Kidney (tissue), 14 donors: Measurements from ENCODE around the gene RBM44. TPM values are rescaled to one million over a fixed set of nuclear protein-coding genes. Genes with fewer than 3 reads are reported as not detected.

ENCODE experiments used
- DNase-seq, 5 donors: peaks; one replicate each; pipeline ENCODE4 v3.0.0-alpha.2; 2013 to 2020
- FAIRE-seq: peaks from 2 replicates; lab custom pipeline; 2012; peaks lifted over from hg19 to GRCh38; lab: Jason Lieb, UNC
- H3K27ac ChIP-seq, 2 donors: one replicate each; pipeline ENCODE4 v1.7.0; 2013; ENCODE audit warnings: low read depth in 2 of 2, low read length in 2 of 2, inconsistent platforms in 1 of 2
- H3K27me3 ChIP-seq: one replicate; pipeline ENCODE4 v1.7.1; 2013; ENCODE audit warnings: low read length, inconsistent platforms; ENCODE audit not compliant: control insufficient read depth, insufficient read depth
- H3K36me3 ChIP-seq, 3 donors: one replicate each; pipeline versions ENCODE4 v1.7.0 to v1.7.1; 2013; ENCODE audit warnings: low read length in 3 of 3, control low read depth in 1 of 3, inconsistent platforms in 1 of 3; ENCODE audit not compliant: insufficient read depth in 3 of 3, control insufficient read depth in 2 of 3
- H3K4me1 ChIP-seq, 3 donors: one replicate each; pipeline versions ENCODE4 v1.7.0 to v1.7.1; 2013; ENCODE audit warnings: low read length in 3 of 3, inconsistent platforms in 1 of 3, low read depth in 1 of 3; ENCODE audit not compliant: control insufficient read depth in 2 of 3, insufficient read depth in 2 of 3
- H3K4me3 ChIP-seq, 3 donors: one replicate each; pipeline versions ENCODE4 v1.7.0 to v1.8.1; 2013; ENCODE audit warnings: low read length in 3 of 3, control low read depth in 1 of 3, inconsistent platforms in 1 of 3
- H3K9ac ChIP-seq, 3 donors: one replicate each; pipeline versions ENCODE4 v1.7.0 to v1.7.1; 2013; ENCODE audit warnings: low read length in 3 of 3, control low read depth in 1 of 3, inconsistent platforms in 1 of 3
- H3K9me3 ChIP-seq, 3 donors: one replicate each; pipeline versions ENCODE4 v1.7.0 to v1.7.1; 2013; ENCODE audit warnings: low read length in 3 of 3, control low read depth in 1 of 3, inconsistent platforms in 1 of 3; ENCODE audit not compliant: control insufficient read depth in 2 of 3, insufficient read depth in 1 of 3
- intact Hi-C: fragments of 100-400 bp; cut with DNase I; formaldehyde crosslinking; loops from one replicate; pipeline ENCODE4 v1.11.1; 2022
- polyA plus RNA-seq: library from polyadenylated mRNA; stranded (reverse); fragments of 350-450 nt; fragmentation: Illumina TruSeq; extraction: RNeasy Lipid Tissue Mini Kit (QIAGEN cat#74804); gene quantifications from one replicate; pipeline ENCODE4 v1.2.3, GENCODE V29; 2014; ENCODE audit warnings: low read depth, low replicate concordance; ENCODE audit not compliant: insufficient read depth
- total RNA-seq: library from RNA; stranded (reverse); fragmentation: NEBNext Ultra II Directional; extraction: Animal tissue kit (Norgen Biotek cat#: 25700); gene quantifications from one replicate; pipeline ENCODE4 v1.2.1, GENCODE V29; 2021
- TF ChIP-seq, protein P1 (sequence below): IDR thresholded peaks from 3 replicates; pipeline ENCODE4 v1.5.1; 2012; ENCODE audit warnings: mild to moderate bottlenecking, moderate library complexity, borderline replicate concordance; ENCODE audit not compliant: insufficient read depth; ENCODE audit errors: extremely low read depth
- donor health status: control.
- donor health status: control.
- donor health status: control.
- donor health status: control.
- donor health status: control.
- donor health status: DM: yes; HTN: yes; CAD: no.
- donor health status: Normal renal cell carcinoma (clear cell type).

RBM44 gene
- total and polyA plus RNA-seq, 2 donors from 2014 or later, result 0.72 TPM; not detected in 1

DNA sequence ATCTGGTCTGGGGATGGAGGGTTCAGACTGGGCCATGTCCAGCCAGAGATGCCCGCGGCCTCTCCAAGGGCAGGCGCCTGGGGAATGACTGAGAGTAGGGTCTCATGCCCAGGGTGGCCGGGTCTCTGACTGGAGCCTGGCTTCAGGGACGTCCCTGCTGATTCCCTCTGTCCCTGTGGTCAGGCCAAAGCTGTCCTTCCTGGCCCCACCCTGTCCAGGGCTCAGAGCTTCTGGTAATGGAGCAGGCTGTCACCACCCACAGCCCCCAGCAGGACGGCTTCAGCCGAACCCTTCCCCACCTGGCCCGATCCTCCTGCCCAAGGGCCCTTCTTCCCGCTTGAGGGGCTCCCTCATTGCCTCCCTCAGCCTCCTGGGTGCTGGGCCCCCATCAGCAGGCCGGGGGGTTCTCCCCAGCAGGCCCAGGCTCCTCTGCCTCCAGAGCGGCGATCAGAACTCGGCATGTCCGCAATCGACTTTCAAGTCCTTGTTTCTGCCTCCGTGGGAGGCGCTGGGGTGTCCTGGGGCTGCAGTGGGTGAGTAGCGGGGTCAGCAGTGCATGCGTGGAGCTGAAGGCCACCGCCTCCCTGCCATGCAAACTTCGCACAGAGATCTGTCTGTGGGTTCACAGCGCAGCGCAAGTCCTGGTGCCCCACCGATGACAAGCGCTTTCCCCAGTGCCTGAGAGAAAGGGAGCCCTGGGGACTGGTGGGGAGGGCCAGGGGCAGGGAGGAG lies 79.2 kb downstream of the RBM44 start:
- TF ChIP-seq, protein P1, sequence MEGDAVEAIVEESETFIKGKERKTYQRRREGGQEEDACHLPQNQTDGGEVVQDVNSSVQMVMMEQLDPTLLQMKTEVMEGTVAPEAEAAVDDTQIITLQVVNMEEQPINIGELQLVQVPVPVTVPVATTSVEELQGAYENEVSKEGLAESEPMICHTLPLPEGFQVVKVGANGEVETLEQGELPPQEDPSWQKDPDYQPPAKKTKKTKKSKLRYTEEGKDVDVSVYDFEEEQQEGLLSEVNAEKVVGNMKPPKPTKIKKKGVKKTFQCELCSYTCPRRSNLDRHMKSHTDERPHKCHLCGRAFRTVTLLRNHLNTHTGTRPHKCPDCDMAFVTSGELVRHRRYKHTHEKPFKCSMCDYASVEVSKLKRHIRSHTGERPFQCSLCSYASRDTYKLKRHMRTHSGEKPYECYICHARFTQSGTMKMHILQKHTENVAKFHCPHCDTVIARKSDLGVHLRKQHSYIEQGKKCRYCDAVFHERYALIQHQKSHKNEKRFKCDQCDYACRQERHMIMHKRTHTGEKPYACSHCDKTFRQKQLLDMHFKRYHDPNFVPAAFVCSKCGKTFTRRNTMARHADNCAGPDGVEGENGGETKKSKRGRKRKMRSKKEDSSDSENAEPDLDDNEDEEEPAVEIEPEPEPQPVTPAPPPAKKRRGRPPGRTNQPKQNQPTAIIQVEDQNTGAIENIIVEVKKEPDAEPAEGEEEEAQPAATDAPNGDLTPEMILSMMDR, result no peak
- Histone ChIP-seq H3K9ac (no peak overlapping the region), H3K27me3 (no peaks in the 10 kb centered on the region), H3K4me1 (no peaks in the 10 kb centered on the region), H3K27ac (no peak overlapping the region), H3K4me3 (no peak overlapping the region), H3K9me3 (no peaks in the 10 kb centered on the region), H3K36me3 (no peaks in the 10 kb centered on the region)
- intact Hi-C loops, result no loop called here
- DNase-seq (peak in 1 of 5 donors; percentile 42), FAIRE-seq (no peak)

GRCh38 chr2:237878321-237879057 lies 79.9 kb downstream of the RBM44 start:
- FAIRE-seq (no peak), DNase-seq (peak in 2 of 5 donors; percentile 21 to 33)
- TF ChIP-seq, protein P1, result no peak
- H3K36me3 ChIP-seq, result no peaks in the 10 kb centered on the region
- no peak overlapping the region for H3K9ac ChIP-seq
- no peaks in the 10 kb centered on the region for H3K9me3 ChIP-seq
- no peak overlapping the region for H3K4me3 ChIP-seq
- intact Hi-C loops, result no loop called here
- no peak overlapping the region for H3K27ac ChIP-seq
- H3K4me1 ChIP-seq, result no peaks in the 10 kb centered on the region
- H3K27me3 ChIP-seq, result no peaks in the 10 kb centered on the region

GRCh38 chr2:237879058-237879430 lies 80.5 kb downstream of the RBM44 start:
- no peak overlapping the region for H3K4me3 ChIP-seq

More at GRCh38 chr2:237879058-237879430, 80.5 kb downstream of the RBM44 start:
- H3K27me3 ChIP-seq, result no peaks in the 10 kb centered on the region
- no peak overlapping the region for H3K27ac ChIP-seq
- H3K4me1 ChIP-seq, result no peaks in the 10 kb centered on the region
- intact Hi-C loops, result no loop called here
- H3K9me3 ChIP-seq, result no peaks in the 10 kb centered on the region
- H3K36me3 ChIP-seq, result no peaks in the 10 kb centered on the region
- FAIRE-seq, result no peak
- no peak overlapping the region for H3K9ac ChIP-seq
- TF ChIP-seq, protein P1, result no peak
- peak in 2 of 5 donors; percentile 13 to 26 for DNase-seq
